Bronchial epithelial cell (primary cell): Measurements from ENCODE around the gene SLC31A2. TPM values are rescaled to one million over a fixed set of nuclear protein-coding genes. Genes with fewer than 3 reads are reported as not detected.

Source experiments
- DNase-seq: peaks from one replicate; pipeline ENCODE4 v3.0.0-alpha.2; 2010; ENCODE audit warnings: low read depth
- FAIRE-seq: peaks from 2 replicates; lab custom pipeline; 2011; peaks lifted over from hg19 to GRCh38; lab: Jason Lieb, UNC
- H3K27me3 ChIP-seq: 2 replicates; pipeline ENCODE4 v1.5.1; 2011; ENCODE audit warnings: low read length; ENCODE audit not compliant: control insufficient read depth, insufficient read depth
- H3K36me3 ChIP-seq: 2 replicates; pipeline ENCODE4 v1.5.1; 2011; ENCODE audit warnings: low read length; ENCODE audit not compliant: control insufficient read depth, insufficient read depth
- H3K4me3 ChIP-seq: 2 replicates; pipeline ENCODE4 v1.5.1; 2011; ENCODE audit warnings: mild to moderate bottlenecking, low read depth, low read length, control low read depth
- total RNA-seq: library from RNA; depleted of rRNA; stranded (reverse); fragments of >200 nt; gene quantifications from 2 replicates; pipeline ENCODE4 v1.2.1, GENCODE V29; 2014
- TF ChIP-seq, protein P1 (sequence below): IDR thresholded peaks from 2 replicates; pipeline ENCODE4 v1.5.1; 2011; ENCODE audit warnings: mild to moderate bottlenecking, moderate library complexity, low read length, control low read depth, inconsistent platforms; ENCODE audit not compliant: insufficient read depth, severe bottlenecking

Gene SLC31A2
- total RNA-seq, 1 donor from 2014 or later: 42.6 TPM

DNA sequence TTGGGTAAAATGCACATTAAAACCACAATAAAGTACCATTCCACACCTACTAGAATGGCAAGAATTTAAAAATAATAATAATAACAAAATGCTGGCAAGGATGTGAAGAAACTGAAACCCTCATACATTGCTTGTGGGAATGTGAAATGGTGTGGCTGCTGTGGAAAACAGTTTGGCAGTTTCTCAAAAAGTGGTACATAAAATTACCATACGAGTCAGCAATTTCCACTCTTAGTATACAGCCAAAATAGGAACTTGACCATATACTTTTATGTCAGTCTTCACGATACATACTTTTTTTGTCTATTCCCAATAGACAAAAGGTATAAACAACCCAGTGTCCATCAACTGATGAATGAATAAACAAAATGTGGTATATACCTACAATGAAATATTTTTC is 54.6 kb downstream of the SLC31A2 start:
- FAIRE-seq (no peak), DNase-seq (no peak)
- H3K27me3 ChIP-seq: no peaks in the 10 kb centered on the region
- TF ChIP-seq, protein P1, sequence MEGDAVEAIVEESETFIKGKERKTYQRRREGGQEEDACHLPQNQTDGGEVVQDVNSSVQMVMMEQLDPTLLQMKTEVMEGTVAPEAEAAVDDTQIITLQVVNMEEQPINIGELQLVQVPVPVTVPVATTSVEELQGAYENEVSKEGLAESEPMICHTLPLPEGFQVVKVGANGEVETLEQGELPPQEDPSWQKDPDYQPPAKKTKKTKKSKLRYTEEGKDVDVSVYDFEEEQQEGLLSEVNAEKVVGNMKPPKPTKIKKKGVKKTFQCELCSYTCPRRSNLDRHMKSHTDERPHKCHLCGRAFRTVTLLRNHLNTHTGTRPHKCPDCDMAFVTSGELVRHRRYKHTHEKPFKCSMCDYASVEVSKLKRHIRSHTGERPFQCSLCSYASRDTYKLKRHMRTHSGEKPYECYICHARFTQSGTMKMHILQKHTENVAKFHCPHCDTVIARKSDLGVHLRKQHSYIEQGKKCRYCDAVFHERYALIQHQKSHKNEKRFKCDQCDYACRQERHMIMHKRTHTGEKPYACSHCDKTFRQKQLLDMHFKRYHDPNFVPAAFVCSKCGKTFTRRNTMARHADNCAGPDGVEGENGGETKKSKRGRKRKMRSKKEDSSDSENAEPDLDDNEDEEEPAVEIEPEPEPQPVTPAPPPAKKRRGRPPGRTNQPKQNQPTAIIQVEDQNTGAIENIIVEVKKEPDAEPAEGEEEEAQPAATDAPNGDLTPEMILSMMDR: no peak
- H3K4me3 ChIP-seq: no peak overlapping the region
- peaks cover 8% of the 10 kb centered on the region for H3K36me3 ChIP-seq

- FAIRE-seq (no peak), DNase-seq (no peak)
- H3K36me3 ChIP-seq: peaks cover 8% of the 10 kb centered on the region
- H3K27me3 ChIP-seq: no peaks in the 10 kb centered on the region
- no peak overlapping the region for H3K4me3 ChIP-seq
- TF ChIP-seq, protein P1: no peak
These were observed 55.1 kb downstream of the SLC31A2 start for GRCh38 chr9:113205861-113206260.

- FAIRE-seq (no peak), DNase-seq (no peak)
- peaks cover 5% of the 10 kb centered on the region for H3K36me3 ChIP-seq
- TF ChIP-seq, protein P1: no peak
- no peak overlapping the region for H3K4me3 ChIP-seq
- no peaks in the 10 kb centered on the region for H3K27me3 ChIP-seq
These were observed 60.0 kb downstream of the SLC31A2 start for GRCh38 chr9:113210815-113211214.

Other genes with a start within 250 kb of the SLC31A2 start
- gene ZNF883, start 138.8 kb upstream of the SLC31A2 start, total RNA-seq: 0.53 and 1.2 TPM in 2 replicates
- 0.77 and 0.79 TPM in 2 replicates for gene ZFP37, start 94.3 kb upstream of the SLC31A2 start, total RNA-seq
- gene FKBP15, start 70.3 kb downstream of the SLC31A2 start, total RNA-seq: 11.1 and 12.9 TPM in 2 replicates
- gene SLC31A1, start 70.5 kb downstream of the SLC31A2 start, total RNA-seq: 29.7 and 50.1 TPM in 2 replicates
- 24.7 and 30.6 TPM in 2 replicates for gene CDC26, start 124.6 kb downstream of the SLC31A2 start, total RNA-seq
- gene PRPF4, start 124.7 kb downstream of the SLC31A2 start, total RNA-seq: 34.7 and 45.3 TPM in 2 replicates
- 0.26 and 0.38 TPM in 2 replicates for gene RNF183, start 152.4 kb downstream of the SLC31A2 start, total RNA-seq
- gene WDR31, start 189.3 kb downstream of the SLC31A2 start, total RNA-seq: 1.6 and 4.6 TPM in 2 replicates
- 1.8 and 20.4 TPM in 2 replicates for gene BSPRY, start 198.5 kb downstream of the SLC31A2 start, total RNA-seq
- 14.5 and 18.2 TPM in 2 replicates for gene HDHD3, start 226.0 kb downstream of the SLC31A2 start, total RNA-seq